Stomach smooth muscle (tissue), 2 donors: Measurements from ENCODE around the gene PLEKHM1.

Experiments used
- H3K27ac ChIP-seq: one replicate; pipeline ENCODE4 v1.7.0; 2013; ENCODE audit warnings: mild to moderate bottlenecking, low read length, inconsistent platforms
- H3K27me3 ChIP-seq, 2 donors: one replicate each; pipeline ENCODE4 v1.7.0; 2013; ENCODE audit warnings: low read length in 2 of 2; ENCODE audit not compliant: insufficient read depth in 2 of 2, control insufficient read depth in 1 of 2
- H3K36me3 ChIP-seq, 2 donors: one replicate each; pipeline ENCODE4 v1.7.0; 2013; ENCODE audit warnings: low read length in 2 of 2; ENCODE audit not compliant: control insufficient read depth in 2 of 2, insufficient read depth in 2 of 2
- H3K4me1 ChIP-seq: one replicate; pipeline ENCODE4 v1.7.0; 2013; ENCODE audit warnings: low read length; ENCODE audit not compliant: control insufficient read depth, insufficient read depth
- H3K4me3 ChIP-seq, 2 donors: one replicate each; pipeline ENCODE4 v1.7.0; 2013; ENCODE audit warnings: low read length in 2 of 2
- H3K9ac ChIP-seq, 2 donors: one replicate each; pipeline ENCODE4 v1.7.0; 2013; ENCODE audit warnings: low read length in 2 of 2, mild to moderate bottlenecking in 1 of 2
- H3K9me3 ChIP-seq, 2 donors: one replicate each; pipeline ENCODE4 v1.7.0; 2013; ENCODE audit warnings: low read length in 2 of 2; ENCODE audit not compliant: control insufficient read depth in 2 of 2
- donor health status: healthy.
- donor health status: Pancreatic carcinoma.

PLEKHM1 gene

DNA sequence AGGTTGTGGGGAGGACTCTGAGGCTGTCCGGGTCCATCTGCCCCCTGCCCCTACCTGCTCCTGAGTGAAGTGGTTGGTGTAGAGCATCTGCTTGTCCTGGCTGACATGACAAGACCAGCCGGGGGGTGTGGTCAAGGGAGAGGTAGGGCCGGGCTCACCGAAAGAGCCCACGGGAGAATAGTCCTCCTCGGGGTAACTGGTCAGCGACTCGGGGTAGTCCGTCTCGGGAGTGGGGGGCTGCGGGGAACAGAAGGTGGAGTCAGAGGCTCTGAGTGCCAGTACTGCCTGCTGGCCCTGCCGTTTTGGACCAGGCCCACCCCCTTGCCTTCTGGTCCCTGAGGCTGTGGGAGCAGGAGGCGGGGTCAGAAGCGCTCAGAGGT lies 85.7 kb downstream of the PLEKHM1 start:
- H3K4me3 ChIP-seq: no peak overlapping the region
- no peak overlapping the region for H3K27ac ChIP-seq
- no peaks in the 10 kb centered on the region for H3K36me3 ChIP-seq
- H3K27me3 ChIP-seq: peaks cover 3 to 5% of the 10 kb centered on the region in 2 donors
- no peaks in the 10 kb centered on the region for H3K9me3 ChIP-seq
- no peak overlapping the region for H3K9ac ChIP-seq
- H3K4me1 ChIP-seq: peaks cover 6% of the 10 kb centered on the region

DNA sequence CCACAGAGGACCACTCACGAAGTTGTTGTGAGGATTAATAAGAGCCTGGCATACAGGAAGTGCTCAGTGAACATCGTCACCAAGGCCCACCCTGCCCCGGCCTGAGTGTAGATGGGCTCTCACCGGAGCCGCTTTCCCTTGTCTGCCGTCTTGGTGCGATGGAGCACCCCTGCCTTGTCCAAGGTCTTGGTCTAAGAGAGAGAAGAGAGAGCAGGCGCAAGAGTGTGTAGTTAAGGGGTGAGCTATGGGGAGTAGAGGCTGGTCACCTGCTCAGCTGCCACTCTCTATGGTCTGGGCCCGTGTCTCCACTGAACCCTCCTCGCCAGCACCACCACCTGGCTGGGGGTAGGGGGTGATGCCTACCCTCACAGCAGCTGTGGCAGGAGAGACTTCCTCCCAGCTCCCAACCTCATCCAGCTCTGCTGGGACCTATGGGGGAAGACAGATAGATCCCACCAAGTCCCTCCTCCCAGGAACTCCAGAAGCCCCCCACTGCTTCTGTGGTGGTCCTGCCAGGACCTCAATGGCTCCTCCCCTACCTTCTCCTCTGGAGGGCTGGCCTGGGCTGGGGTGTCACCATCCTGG lies 86.5 kb downstream of the PLEKHM1 start:
- H3K36me3 ChIP-seq: no peaks in the 10 kb centered on the region
- no peak overlapping the region for H3K9ac ChIP-seq

DNA sequence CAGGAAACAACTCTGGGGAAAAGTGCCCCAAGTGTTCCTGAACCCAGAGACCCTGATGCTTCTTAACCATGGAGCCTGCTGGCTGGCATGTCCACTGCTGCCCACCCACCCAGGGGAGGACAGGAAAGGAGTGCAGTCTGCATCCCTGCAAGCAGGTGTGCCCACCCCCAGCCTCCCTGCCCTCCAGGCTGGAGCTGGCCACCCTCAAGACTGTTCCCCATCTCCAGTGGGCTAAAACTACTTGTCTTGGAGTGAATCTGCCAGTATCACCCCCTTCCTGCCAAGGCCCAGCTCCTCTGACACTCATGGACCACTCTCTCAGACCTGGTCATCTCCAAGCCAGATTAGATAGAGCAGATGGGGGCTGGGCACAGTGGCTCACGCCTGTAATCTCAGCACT lies 87.6 kb downstream of the PLEKHM1 start:
- Histone ChIP-seq H3K9ac (no peak overlapping the region), H3K4me3 (no peak overlapping the region), H3K36me3 (no peaks in the 10 kb centered on the region), H3K27me3 (peaks cover 3 to 5% of the 10 kb centered on the region in 2 donors), H3K9me3 (no peaks in the 10 kb centered on the region), H3K27ac (no peak overlapping the region), H3K4me1 (peaks cover 5% of the 10 kb centered on the region)

More for the DNA sequence above, 86.5 kb downstream of the PLEKHM1 start:
- Histone ChIP-seq H3K27ac (no peak overlapping the region), H3K4me3 (no peak overlapping the region), H3K27me3 (peaks cover 3 to 5% of the 10 kb centered on the region in 2 donors), H3K4me1 (peaks cover 5% of the 10 kb centered on the region), H3K9me3 (no peaks in the 10 kb centered on the region)

DNA sequence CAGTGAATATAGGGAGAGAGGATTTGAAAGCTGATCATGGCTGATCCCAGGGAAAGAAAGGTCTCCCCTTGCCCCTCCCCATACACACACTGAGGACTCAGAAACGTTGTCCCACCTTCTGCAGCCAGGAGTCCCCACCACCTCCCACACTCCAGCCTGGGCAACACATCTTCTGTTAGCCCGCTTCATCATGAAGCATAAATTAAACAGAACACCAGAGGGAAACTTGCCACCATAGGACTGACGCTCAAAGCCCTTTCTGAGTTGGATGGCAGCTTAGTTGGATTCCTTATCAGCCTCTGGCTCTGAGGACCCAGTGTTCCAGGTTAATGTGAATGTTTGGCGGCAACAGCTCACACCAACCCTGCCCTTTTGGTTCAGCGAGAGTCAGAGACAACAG lies 91.7 kb downstream of the PLEKHM1 start:
- peaks cover 10% of the 10 kb centered on the region for H3K4me1 ChIP-seq

DNA sequence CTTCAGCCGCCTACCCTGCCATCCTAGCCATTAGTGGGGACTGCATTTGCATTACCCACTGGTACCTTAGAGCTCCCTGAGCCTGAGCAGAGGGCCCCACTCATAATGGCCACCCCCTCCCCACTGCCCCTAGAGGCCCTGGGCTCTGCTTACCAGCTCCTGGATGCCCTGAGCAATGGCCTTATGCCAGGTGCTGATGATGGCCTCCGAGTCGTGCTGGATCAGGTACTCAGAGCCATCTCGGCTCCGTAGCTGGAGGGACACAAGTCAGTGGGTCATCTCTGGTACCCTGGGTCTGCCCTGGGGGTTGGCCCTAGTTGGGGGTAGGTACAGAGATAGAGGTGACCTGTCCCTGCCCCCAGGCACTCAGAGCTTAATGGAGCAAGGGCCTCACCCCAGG lies 92.7 kb downstream of the PLEKHM1 start:
- Histone ChIP-seq H3K9ac (no peak overlapping the region), H3K4me1 (peaks cover 10% of the 10 kb centered on the region), H3K27me3 (no peaks in the 10 kb centered on the region), H3K4me3 (no peak overlapping the region), H3K9me3 (no peaks in the 10 kb centered on the region), H3K36me3 (no peaks in the 10 kb centered on the region), H3K27ac (no peak overlapping the region)

More for the DNA sequence above, 91.7 kb downstream of the PLEKHM1 start:
- Histone ChIP-seq H3K9me3 (no peaks in the 10 kb centered on the region), H3K4me3 (no peak overlapping the region), H3K36me3 (no peaks in the 10 kb centered on the region), H3K27ac (no peak overlapping the region), H3K9ac (no peak overlapping the region), H3K27me3 (no peaks in the 10 kb centered on the region)

DNA sequence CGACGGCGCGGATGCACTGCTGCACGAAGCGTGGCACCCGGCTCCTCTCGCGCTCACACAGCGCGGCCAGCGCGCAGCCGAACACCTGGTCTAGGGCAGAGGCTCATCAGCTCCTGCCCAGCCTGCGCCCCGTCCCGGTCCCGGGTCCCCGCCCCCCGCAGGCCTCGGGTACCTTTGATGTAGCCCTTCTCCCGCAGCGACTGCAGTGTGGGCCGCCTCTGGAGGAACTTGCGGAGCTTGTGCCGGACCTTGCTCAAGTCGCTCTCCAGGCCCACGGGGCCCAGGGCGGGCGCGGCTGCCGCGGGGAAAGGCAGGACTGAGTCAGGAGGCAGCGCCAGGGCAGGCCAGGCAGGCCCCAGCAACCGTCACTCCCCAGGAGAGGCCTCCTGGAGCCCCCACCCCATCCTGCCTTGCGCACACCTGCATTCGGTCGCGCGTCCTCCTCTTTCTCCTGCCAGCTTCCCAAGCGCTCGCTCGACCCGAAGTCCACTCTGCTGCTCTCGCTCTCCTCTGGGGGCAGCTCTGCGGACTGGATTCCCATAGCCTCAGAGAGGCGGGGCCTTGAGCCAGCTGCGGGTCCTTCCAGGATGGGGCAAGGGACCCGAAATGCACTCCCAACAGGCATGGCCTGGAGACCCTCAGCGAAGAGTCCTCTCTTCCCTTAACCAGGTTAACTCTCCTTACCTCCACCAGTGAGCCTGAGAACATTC lies 93.9 kb downstream of the PLEKHM1 start:
- Histone ChIP-seq H3K27me3 (peaks cover 0 to 2% of the 10 kb centered on the region in 2 donors), H3K4me1 (peaks cover 10% of the 10 kb centered on the region), H3K4me3 (no peak overlapping the region), H3K9ac (no peak overlapping the region), H3K27ac (no peak overlapping the region), H3K36me3 (no peaks in the 10 kb centered on the region), H3K9me3 (no peaks in the 10 kb centered on the region)

DNA sequence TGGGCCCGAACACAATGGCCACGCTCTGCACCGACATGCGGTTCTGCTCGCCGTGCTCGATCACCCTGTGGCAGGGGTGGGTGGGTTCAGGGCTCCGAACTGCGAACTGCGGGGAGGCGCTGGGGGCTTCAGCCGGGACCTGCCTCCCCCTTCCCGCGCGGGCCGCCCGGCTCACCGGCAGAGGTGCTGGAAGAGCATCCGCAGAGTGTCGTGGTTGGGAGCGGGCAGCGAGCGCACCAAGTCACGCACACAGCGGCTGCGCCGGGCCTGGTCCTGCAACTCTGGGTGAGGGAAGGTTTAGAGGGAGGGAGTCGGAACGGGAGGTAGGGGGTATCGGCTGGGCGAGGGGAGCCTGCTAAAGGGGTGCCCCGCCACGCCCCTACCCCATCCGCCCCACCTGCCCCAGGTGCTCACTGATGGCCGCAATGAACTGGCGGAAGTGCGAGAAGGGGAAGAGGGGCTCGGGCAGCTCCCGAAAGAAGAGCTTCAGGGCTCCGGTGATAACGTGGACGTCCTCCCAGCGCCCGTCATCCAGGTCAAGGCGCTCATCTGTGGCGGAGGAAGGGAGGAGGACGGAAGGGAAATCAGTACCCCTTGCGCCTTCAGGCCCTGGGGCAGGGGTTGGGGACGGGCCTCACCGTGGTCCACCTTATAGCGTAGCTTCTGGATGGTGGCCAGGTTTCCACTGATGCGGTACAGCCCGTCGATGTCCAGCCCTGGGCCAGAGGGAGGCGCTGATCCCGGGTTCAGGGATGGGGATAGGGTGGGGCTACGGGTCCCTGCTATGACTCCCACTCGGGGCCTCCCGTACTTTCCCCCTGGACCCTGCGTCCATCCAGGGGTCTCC lies 94.7 kb downstream of the PLEKHM1 start:
- Histone ChIP-seq H3K27ac (no peak overlapping the region), H3K27me3 (peaks cover 0 to 2% of the 10 kb centered on the region in 2 donors), H3K4me1 (peaks cover 10% of the 10 kb centered on the region), H3K4me3 (peak overlapping the region; percentile 54 to 69), H3K36me3 (no peaks in the 10 kb centered on the region), H3K9me3 (no peaks in the 10 kb centered on the region), H3K9ac (peak overlapping the region in 1 of 2 donors; percentile 21)

DNA sequence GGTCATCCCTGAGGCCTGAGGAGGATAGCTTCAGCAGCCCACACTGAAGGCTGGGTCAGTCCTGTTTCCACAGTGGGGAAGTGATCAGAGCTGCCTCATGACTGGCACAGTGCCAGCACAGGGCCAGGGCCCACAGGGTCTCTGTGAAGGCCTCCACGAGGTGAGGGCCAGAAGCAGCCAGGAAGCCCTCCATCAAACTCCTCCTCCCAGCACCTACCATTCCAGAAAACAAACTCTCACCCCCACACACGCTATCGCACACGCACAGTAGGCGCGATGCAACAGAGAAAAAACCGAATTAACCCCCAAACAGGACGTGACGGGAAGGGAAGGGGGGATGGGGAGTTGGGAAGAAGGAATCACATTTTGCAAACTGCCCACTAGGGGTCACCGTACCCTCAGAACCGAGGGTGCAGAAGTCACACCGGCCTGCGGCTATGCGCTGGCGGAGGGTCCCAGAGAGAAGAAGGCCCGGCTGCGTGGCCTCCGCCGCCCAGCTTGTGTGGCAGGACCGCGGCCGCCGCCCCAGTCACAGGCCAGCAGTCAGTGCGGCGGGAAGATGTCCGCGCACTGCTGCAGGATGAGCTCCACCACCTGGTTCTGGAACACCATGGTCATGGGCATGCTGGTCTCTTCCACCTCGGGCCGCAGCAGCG lies 95.5 kb downstream of the PLEKHM1 start:
- Histone ChIP-seq H3K27me3 (peaks cover 0 to 2% of the 10 kb centered on the region in 2 donors), H3K4me3 (peak overlapping the region; percentile 54 to 69), H3K4me1 (peaks cover 10% of the 10 kb centered on the region), H3K9ac (peak overlapping the region in 1 of 2 donors; percentile 21), H3K9me3 (no peaks in the 10 kb centered on the region), H3K27ac (no peak overlapping the region), H3K36me3 (no peaks in the 10 kb centered on the region)

DNA sequence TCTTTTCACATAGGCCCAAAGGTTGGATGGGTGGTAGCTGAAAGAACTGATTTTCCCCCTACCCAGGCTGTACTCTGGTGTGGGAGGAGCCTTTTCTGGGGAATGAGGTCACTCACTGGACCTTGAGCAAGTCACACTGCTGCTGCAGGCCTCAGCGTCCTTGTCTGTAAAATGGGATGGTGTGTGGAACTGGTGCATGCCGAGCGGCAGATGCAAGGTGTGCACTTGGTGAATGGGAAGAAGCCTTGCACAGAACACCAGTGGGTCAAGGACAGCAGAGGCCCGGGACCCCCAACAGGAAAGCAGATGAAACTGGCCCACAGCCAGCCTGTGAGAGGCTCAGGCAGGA lies 96.0 kb downstream of the PLEKHM1 start:
- H3K27me3 ChIP-seq: peaks cover under 1 to 3% of the 10 kb centered on the region in 2 donors
- no peak overlapping the region for H3K27ac ChIP-seq
- peaks cover 10% of the 10 kb centered on the region for H3K4me1 ChIP-seq
- H3K9ac ChIP-seq: no peak overlapping the region
- H3K4me3 ChIP-seq: peak overlapping the region in 1 of 2 donors; percentile 69
- H3K9me3 ChIP-seq: no peaks in the 10 kb centered on the region
- no peaks in the 10 kb centered on the region for H3K36me3 ChIP-seq

DNA sequence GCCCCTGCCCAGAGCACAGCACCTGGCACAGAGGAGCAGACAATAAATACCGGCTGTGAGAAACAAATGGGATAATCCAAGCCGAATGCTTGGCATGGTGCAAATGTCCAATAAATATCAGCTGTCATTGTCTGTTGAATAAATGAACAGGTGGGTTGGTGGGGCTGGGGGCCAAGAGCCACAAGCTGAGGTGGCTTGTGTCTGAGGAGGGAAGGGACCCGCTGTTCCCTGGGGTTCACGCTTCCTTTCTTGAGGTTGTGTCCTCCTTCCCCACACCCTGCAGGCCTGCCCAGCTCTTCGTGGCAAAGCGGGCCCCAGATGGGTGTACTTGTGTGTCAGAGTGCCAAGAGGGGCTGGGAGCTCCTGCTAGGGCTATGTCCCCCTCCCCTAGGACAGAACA lies 96.4 kb downstream of the PLEKHM1 start:
- no peak overlapping the region for H3K4me3 ChIP-seq
- H3K27ac ChIP-seq: no peak overlapping the region
- peaks cover 10% of the 10 kb centered on the region for H3K4me1 ChIP-seq
- no peak overlapping the region for H3K9ac ChIP-seq
- H3K36me3 ChIP-seq: no peaks in the 10 kb centered on the region
- H3K27me3 ChIP-seq: peaks cover 5 to 7% of the 10 kb centered on the region in 2 donors
- H3K9me3 ChIP-seq: no peaks in the 10 kb centered on the region
